GM19099 (cell line): ENCODE data around the gene MAP1LC3A.
A peak's percentile ranks its signal among the peaks of the same experiment; 100 is the strongest.

Experiments used
- POLR2A ChIP-seq: IDR thresholded peaks from 3 replicates; pipeline ENCODE4 v1.6.1; 2011; ENCODE audit warnings: low read depth; ENCODE audit not compliant: insufficient read length; ENCODE audit errors: extremely low read depth

Gene MAP1LC3A

GRCh38 chr20:34558320-34559218 is at the start of gene MAP1LC3A:
Gene MAP1LC3A (plus strand): TSS chr20:34558718. CDS start chr20:34558869, 151 bp downstream.
- TF ChIP-seq POLR2A = peak; percentile 41

DNA sequence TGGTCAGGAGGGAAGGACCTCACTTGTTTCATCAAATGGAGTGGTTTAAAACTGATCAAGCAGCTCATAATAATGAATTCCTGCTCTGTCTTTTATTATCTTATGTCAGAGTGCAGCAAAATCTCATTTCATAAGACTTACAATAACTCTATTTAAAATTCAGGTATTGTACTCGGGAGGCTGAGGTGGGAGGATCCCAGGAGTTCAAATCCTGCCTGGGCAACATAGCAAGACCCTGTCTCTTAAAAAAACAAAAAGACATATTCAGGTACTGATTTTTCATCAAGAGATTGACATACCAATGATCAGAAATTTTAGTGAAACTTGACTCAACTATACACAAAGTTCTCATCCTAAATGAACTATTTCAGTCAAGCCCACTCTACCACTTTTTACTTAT is 47.9 kb upstream of the MAP1LC3A start:
- no peak for TF ChIP-seq POLR2A

GRCh38 chr20:34511891-34512265 is 46.6 kb upstream of the MAP1LC3A start:
- no peak for TF ChIP-seq POLR2A

GRCh38 chr20:34512266-34512954 is 46.1 kb upstream of the MAP1LC3A start:
- no peak for TF ChIP-seq POLR2A

DNA sequence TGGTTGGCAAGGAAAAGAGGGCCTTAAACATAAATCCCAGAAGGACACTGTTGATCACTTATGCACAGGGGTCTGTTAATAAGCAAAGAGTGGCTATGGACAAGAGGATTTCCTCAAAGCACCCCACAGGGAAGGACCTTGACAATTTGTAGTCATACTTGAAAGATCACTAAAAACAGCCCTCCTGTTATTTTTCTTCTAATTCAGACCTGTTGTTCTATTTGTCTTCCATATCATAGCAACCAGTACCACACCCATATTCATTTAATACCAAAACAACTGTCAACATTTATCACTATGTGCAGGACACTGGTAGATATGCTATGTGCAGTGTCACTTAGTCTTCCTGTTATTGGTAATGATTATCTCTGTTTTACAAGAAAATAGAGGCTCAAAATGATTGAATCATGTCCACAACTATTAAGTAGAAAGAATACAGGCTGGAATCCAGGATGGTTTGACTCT is 45.5 kb upstream of the MAP1LC3A start:
- TF ChIP-seq POLR2A = no peak

DNA sequence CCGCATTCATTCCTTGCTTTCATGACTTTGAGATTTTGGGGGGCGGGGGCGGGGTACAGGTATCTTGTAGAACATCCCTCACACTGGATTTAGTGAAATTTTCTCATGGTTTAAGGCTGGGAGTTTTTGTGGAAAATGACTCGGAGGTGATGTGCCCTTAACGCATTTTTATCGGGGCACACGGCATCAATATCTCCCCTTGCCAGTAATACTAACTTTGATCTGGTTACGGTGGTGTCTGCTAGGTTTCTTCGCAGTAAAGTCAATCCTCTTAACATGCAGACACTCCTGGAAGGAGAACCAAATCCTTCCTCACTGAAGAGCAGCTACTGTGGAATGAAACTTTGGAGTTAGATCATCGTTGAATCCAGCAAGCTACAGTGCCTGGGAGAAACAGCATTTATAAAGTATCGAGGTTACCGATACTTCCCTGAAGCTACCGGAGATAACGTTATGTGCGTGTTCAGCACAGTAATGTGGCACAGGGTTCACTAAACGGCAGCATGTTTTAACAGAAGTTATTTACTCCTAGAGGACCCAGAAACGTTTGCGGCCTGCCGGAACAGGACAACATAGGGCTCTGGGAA is 43.5 kb upstream of the MAP1LC3A start:
- no peak for TF ChIP-seq POLR2A

GRCh38 chr20:34515484-34516246 is 42.9 kb upstream of the MAP1LC3A start:
- TF ChIP-seq POLR2A = peak; percentile 38

DNA sequence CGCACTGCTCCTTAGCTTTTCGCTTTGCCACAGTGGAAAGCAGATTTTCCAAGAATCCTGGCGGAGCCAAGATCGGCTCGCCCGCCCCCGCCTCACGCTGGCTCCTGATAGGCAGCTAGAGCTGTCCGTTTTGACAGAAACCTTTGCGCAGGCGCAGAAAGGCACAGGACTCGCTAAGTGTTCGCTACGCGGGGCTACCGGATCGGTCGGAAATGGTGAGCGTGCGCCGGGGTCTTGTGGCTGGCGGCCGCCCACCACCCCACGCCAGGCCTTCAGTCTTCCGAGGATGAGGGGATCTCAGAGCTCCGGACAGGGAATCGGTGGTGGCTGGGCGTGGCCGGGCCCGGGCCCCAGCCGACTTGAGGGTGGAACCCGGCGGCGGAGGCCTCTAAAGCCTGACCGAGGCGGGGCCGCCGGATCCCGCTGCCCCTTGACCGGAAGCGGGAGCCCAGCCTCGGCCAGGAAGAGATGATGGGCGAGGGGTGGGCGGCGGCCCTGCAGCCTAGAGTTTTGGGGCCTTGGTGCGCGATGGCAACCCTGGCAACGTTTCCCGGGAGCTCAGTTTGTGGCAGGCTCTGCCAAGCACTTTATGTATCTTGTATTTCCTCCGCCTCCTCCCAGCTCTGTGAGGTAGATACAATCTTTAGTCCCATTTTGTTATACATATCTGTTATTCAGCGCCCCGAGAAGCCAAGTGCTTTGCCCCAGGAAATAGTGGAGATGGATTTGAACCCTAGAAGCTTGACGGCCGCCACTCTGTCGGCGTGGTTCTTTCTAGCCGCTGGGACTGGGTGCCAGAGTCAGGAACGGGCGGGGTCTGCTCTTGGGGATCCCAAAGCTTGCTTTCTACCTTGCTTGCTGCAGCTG is 42.0 kb upstream of the MAP1LC3A start, which contains the start of gene DYNLRB1:
Gene DYNLRB1, plus strand, starts transcription at position 176 of the 867 bp plus-strand sequence. Its CDS starts 37 bp downstream, at position 213.
- TF ChIP-seq POLR2A = peak; percentile 74

- TF ChIP-seq POLR2A = no peak
These were observed 41.4 kb upstream of the MAP1LC3A start for GRCh38 chr20:34517114-34517505.

GRCh38 chr20:34522969-34523871 is 35.3 kb upstream of the MAP1LC3A start:
- TF ChIP-seq POLR2A = no peak

- no peak for TF ChIP-seq POLR2A
These were observed 34.1 kb upstream of the MAP1LC3A start for GRCh38 chr20:34524426-34524825.

GRCh38 chr20:34525342-34525708 is 33.2 kb upstream of the MAP1LC3A start:
- no peak for TF ChIP-seq POLR2A
